GM21619 (cell line): ENCODE measurements around the gene MUC2.

Experiments
- ATAC-seq: cut with Tn5 transposase; IDR thresholded peaks from one replicate; pipeline ENCODE4 v1.9.1; 2021; ENCODE audit not compliant: unreplicated experiment

The MUC2 gene

DNA sequence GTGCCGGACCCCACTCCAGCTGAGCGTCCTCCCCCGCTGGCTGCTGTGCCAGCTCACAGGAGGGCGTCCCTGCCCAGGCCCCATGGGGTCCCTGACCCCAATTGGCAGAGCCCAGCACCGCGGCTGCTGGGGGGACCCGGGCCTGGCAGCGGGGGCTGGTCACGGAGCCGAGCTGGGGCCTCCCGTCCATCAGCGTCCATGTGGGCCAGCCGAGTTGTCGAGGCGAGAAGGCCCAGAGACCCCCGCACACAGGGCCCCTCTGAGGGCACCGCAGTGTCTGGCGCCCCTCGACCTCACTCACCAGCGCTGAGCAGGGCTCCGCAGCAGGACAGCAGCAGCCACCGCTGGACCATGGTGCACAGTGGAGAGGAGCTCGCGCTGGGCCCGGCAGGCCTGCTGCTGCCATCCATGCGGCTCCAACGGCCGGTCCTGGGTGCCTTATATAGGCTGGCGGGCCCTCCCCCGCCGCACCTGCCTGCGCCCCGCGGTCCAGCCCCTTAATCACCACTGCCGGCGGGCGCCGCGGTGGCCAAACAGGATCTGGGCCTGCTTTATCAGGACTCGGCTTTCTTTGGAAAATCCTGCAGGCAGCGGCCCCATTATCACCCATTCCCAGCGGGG, 38.3 kb upstream of the MUC2 start, which contains the start of gene MUC6:
MUC6 (minus strand) TSS at position 416 of the 621 bp plus-strand sequence; CDS start at position 353, 63 bp downstream.
- ATAC-seq: no peak

DNA sequence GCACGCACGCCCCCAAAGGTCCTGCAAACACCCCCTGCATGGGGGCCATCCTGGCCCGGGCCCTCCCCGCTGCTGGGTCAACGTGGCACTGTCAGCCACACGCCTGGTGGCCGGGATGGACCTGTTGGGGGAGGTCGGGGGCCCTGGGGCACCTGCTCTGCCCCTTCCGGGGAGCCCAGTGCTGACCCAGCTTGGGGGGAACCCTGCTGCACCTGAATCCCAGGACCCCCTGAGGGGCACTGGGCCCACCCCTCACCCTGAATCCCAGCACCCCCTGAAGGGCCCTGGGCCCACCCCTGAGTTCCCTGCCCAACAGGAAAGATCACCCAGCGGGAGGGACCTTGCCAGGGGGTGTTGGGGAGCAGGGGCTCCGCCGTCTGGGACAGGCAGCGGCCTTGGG, 37.7 kb upstream of the MUC2 start:
- no peak for ATAC-seq

DNA sequence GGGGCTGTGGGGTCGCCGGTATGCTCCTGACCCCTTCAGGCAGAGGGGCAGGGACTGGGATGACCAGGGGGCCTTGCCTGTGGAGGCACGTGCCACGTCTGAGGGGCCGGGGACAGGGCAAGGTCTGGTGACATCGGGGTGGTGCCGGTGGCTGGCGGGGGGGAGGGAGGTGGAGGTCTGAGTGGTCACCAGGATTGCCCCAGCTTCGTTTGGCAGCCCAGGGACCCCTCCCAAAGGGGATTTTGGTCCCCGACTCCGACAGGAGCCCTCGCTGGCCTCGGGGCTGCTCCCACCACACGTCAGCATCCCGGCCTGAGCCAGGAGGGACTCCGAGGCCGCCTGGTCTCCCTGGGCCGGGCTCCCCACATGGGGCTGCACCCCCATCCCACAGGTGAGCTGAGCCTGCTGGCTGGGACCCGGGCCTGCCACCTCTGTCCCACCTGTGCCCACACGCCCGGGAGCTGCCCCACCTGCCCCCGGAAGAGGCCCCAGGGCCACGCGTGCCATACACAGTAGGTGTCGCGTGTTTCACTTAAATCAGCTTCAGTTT, 37.1 kb upstream of the MUC2 start:
- ATAC-seq: no peak

DNA sequence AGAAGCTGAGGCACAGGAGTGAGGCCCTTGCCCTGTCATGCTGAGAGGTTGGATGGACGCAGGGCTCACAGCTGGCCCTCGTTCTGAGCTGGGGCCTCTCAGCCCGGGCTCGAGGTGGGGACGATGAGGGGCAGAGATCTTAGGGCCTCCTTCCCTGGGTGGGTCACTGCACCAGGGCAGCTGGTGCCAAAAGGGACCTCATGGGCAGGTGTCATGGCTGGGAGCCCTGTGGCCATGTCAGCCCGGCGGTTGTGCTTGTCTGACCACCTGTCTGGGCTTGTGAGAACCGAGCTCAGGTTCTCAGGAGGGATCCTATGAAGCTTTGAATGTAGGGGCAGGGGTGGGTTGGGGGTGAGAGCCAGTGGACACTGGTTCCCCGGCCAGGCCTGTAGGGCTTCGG, 36.3 kb upstream of the MUC2 start:
- ATAC-seq: no peak

DNA sequence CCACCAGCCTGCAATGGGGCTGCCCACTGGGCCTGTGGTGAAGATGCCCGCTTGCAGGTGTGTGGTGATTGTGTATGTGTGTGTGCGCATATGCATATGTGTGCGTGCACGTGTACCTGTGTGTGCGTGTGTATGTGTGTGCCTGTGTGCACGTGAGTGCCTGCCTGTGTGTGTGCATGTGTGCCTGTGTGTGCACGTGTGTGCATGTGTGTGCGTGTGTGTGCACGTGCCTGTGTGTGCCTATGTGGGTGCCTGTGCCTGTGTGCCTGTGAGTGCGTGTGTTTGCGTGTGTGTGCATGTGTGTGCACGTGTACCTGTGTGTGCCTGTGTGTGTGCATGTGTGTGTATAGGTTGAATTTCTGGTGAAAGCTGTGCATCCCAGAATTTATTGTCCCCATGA, 35.8 kb upstream of the MUC2 start:
- ATAC-seq: no peak

DNA sequence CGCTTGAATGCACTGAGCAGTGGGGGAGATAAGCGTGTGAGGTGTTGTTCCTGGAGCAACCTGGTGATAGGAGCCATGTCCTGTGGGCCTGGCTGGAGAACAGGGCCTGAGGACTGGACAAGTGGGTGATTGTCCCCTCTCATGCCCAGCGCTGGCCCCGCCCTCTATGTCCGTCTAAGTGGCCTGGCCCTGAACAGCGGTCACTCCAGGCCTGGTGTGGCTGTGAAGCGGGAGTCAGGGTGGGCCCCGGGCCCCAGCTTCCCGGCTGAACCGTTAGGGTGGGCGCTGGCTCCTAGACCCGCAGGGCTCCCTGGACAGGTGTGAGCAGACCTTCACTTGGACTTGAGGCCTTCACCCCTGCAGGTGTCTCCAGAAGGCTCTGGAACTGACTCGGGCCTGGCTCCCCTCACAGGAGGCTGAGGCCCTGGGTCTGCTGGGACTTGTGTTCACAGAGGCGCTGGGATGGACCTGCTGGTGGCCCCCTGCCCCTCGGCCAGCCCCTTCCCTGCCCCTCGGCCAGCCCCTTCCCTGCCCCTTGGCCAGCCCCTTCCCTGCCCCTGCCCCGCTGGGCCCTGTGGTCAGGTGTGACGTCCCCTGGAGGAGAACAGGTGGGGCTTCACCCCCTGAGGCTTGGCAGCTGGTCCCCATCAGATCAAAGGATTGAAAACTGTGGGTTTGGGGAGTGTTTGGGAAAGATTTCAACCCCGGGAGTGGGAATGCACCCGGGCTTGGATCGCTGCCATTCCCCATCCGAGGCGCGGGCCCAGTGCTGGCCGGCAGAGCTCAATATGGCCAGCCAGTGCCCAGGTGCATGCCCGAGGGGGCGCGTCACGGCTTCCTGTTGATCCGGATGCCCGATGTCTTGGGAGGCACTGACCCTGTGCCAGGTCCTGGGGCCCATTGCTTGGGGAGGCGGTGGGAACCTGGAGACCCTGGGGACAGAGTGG, 34.9 kb upstream of the MUC2 start:
- no peak for ATAC-seq

DNA sequence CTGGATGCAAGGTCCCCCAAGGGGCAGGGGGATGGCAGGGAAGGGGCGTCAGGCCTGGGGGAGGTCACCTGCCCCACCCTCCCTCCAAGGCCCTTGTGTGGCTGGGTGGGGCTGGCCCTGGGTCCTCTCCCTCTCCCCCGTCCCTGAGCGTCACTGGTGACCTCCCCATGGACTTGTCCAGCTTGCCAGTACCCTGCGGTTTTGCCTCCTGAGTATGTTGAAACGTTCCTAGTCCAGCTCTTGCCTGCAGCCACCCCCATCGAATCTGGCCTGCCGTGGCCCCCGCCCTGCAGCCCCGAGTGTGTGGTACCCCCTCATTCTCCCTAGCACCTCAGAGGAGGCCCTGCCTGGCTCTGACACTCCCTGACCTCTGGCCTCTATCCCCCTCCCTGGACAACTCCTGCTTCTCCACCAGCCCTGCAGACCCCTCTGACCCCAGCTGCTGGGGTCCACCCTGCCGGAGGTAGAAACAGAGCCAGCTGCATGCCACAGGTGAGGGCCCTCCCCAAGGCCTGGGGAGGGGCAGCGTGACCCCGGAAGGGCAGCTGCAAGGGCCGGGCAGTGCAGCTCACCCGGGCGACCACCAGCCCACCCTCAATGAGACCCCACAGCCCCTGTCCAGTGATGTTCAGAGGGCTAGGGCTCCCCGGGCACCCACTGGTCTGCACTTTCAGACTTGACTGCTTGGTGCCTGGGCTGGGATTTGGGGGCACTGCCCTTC, 34.1 kb upstream of the MUC2 start:
- no peak for ATAC-seq

DNA sequence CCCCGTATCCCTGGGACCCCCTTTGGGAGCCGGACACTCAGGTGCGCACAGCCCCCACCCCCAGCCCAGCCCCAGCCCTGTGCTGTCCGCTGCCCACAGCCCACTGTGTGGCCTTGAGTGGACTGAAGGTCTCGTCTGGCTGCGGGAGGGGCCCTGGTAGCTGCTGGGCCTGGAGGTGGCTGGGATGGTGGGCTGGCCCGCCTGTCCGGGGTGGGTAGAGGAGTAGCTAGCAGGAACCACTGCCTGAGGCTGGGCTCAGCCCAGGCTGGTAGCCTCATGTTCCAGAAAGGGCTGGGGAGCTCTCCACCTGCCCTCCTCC, 33.6 kb upstream of the MUC2 start:
- no peak for ATAC-seq

DNA sequence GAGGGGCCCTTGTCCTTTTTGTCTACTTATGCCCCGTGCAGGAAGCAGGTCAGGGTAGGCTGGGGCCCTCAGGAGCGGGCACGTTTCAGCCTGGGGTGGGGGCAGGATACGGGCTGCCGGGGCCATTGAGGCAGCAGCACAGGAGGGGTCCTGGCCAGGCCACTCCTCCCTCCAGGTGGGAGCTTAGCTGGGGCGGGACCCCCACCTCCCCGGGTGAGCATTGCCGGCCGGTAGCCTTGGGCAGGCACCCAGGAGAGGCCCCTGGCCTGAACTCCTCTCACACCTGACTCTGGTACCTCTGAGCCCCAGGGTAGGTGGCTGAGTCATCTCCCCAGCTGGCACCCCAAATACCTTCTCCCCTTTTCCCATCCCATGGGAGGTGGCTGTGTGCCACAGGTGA, 33.2 kb upstream of the MUC2 start:
- no peak for ATAC-seq

DNA sequence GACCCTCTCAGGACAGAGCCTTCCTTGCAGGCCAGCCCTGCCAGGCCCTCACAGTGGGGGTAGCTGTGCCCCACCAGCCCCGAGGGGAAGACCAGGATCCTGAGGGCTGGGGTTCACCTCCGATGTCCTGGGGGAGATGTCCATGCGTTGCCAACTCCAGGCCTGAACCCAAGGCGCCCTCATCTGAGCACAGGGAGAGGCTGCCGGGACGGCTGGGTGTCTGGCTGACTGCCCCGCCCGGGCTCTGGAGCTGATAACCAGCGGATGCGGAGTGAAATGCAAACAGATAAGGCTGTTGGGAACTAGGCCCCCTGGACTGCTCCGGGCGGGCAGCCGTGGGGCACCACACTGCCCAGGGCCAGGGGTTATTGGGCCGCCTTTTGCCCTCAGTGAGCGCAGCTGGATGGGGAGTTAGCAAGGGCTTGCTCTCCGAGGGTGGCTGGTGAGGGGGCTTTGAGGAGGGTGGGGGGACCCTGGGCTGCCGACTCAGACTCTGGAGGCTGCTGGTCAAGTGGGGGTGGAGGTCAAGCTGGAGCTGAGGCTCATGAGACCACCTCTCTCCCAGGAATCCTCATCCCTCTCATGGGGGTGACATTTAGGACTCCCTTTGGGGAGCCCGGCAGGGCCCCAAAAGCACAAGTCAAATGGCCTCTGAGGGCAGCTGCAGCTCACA, 32.6 kb upstream of the MUC2 start:
- ATAC-seq: no peak

DNA sequence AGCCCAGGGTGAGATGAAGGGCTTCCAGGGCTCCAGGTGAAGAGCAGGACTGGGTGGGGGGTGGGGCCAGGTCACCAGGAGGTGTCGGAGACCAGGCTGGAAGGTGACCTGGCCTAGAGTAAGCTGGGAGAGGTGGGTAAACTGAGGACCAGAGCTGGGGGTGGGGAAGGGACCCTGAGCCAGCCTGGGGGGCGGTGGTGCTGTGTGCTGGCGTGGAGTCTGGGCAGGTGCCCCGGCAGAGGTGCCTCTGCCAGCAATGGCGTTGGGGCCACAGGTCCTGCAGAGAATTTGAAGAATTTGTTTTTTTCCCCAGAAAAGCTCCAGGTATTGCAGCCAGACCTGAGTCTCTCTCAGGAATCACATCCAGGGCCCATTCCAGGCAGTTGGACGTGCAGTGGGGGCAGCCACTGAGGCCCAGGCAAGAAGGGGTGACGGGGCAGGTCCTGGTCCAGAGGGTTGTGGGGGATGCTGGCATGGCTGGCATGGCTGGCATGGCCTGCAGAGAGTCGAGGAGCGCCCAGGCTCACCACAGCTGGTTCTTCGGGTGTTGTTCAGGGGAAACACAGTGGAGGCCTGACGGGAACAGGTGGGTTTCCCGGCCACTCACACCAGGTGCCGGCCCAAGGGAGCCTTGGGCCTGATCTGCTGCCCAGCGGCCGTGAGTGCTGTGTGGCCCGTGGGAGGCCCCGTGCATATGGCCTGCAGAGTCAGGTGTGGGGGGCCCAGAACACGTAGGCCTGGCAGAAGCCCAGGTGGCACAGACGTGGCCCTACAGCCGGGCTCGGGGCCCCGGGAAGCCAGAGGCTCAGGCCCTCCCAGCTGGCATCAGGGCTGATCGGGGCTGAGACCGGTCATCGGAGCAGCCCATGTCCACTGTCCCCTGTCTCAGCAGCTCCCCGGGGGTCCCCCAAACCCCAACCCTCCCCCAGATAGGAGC, 31.8 kb upstream of the MUC2 start:
- no peak for ATAC-seq

DNA sequence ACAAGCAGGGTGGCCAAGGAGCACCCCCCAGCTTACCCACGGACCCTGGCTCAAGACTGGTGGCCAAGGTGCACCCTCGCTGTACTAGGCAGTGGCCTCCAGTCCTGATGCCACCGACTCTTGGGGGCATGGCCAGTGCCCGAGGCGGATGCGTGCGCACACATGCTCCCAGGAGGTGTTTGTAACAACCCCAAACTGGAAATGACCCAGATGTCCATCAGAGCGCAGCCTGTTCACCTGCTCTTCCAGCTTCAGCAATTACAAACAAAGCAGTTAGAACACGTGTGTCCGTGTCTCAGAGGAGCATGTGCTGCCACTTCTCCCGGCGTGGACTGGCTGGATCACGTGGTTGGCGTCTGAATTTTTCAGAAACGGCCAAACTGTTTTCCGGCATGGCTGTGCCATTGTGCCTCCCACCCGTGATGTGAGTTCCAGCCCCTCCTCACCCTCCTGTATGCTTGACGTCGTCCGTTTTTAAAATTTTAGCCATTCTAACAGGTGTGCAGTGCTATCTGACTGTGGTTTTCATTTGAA, 31.0 kb upstream of the MUC2 start:
- no peak for ATAC-seq

DNA sequence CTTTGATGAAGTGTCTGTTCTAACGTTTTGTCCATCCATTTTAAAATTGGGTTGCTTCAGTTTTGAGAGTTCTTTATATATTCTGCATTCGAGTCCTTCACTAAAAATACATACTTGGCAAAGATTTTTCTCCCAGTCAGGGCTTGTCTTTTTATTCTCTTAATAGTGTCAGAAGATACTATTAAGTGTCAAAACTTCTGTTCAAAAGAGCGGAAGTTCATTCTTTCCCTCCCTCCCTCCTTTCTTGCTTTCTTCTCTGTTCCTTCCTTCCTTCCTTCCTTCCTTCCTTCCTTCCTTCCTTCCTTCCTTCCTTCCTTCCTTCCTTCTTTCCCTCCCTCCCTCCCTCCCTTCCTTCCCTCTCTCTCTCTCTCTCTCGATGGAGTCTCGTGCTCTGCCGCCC, 30.5 kb upstream of the MUC2 start:
- ATAC-seq: no peak

DNA sequence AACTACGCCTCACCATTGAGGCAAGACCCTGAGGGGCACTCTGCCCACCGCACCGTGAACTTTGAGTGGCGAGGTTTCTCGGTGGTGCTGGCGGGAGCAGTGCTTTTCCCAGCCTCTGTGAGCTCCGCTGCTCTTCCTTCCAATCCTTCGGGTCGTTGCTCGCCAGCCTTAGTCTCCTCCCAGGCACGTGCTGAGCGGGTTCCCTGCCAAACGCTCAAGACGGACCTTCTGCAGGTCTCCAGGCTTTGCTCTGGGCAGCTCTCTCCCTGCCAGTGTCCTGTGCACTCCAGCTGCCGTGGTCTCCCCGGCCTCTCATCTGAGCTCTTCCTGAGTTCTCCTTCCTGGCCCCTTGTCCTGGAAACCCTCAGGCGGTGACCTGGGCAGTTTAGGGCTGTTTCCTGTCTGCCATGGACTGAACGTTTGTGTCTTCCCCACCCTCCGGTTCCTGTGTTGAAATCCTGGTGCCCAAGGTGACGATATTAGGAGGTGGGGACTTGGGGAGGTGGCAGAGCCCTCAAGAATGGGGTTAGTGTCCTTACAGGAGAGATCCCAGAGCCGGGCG, 27.0 kb upstream of the MUC2 start:
- ATAC-seq: no peak

DNA sequence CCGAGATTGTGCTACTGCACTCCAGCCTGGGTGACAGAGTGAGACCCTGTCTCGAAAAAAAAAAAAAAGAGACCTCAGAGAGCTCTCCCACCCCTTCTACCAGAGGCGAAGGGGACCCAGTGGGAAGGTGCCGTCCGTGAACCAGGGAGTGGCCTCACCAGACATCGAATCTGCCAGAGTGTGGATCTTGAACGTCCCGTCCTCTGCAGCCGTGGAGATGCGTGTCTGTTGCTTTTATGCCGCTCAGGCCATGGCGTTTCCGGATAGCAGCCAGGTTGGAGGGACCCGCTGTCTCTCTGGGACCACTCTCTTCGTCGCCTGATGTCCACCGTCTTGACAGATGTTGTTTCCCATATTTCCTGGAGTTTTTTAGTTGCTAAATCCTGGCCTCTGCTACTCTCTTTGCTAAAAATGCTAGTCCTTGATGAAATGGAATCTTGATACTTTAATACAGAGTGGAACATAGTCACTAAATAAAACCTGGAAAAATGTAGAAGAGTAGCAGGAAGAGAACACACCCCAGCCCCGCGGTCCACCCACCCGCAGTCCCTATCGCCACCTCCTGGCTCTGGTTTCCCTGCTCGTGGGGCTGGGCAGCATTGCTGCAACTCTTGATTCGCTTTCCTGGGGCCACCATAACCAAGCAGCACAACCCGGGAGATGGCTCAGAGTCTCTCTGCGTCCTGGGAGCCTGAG, 26.2 kb upstream of the MUC2 start:
- no peak for ATAC-seq

DNA sequence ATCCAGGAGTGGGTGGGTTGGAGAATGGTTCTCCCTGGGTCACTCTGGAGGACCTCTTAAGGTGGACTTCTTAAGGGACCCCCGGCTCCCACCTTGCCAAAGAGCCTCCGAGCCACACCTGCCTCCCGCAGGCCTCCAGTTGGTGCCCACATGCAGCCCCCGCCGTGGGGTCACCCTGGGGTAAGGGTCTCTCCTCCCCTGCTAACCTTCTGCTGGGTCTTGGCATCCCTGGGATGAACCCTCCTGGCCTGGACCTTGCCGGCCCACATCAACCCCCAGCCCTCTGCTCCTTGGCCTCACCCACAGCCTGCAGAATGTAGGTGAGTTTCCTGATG, 25.6 kb upstream of the MUC2 start:
- no peak for ATAC-seq

DNA sequence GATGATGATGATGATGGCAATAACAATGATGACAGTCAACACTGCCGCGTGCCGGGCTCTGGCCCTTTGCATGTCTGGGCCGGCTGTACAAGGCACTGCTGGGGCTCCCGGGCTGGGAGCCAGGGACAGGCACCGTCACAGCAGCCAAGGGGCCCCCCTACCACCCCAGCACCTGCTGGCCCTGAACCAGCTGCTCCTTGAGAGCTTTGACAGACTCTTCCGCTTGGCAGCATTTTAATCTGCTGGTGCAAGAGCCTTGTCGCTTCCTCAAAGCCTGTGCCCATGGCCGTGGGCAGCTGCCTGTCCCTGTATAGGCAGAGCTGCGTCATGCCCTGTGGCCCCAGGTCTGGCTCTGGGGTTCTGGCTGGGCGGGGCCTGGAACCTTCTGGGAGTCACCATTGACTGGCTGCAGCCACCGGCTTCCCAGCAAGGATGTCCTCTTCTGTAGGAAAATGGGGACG, 25.2 kb upstream of the MUC2 start:
- ATAC-seq: no peak

DNA sequence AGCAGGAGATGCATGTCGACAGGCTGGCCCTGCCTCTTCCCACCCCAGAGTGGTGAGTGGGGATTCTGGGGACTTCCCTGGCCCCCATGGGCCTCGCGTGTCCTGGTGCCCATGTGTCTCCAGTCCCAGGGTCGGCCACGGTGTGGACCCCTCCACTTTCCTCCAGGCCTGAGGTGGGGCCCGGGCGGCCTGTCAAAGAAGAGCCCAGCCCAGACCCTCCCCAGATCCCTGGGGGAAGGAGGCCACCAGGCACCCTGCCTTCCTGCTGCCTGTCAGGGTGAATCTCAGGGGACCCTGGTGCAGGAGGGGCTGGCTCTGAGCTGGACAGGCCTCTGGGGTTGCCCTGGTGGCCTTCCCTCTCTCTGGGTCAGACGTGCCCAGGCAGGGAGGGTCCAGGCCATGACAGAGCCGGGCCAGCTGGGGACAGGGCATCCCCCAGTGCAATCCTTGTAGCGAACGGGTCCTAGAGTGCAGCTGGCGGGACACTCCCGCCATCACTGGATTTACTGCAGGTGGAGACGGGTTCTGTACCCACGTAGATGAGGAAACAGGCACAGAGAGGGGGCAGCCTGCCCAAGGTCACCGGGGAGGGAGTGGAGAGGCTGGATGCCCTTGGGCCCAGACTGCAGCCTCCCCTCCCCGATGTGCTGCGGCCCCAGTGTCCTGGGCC, 24.6 kb upstream of the MUC2 start:
- no peak for ATAC-seq
